Renal pelvis (tissue), 4 donors: ENCODE measurements around the gene DNAJB12. TPM values are rescaled to one million over a fixed set of nuclear protein-coding genes. Genes with fewer than 3 reads are reported as not detected.
"Not testable (repeated sequence)": the region's sequence is repeated elsewhere in the genome, so short reads cannot be mapped to it uniquely, and the experiment has no call there.

Experiments
- DNase-seq: peaks from one replicate; pipeline ENCODE4 v3.0.0-alpha.2; 2013
- polyA plus RNA-seq, 3 donors: library from polyadenylated mRNA; unstranded; fragments of 120-200 nt; gene quantifications; one replicate each; pipeline ENCODE4 v1.2.1, GENCODE V29; 2013; ENCODE audit not compliant: insufficient read length in 3 of 3

DNAJB12 gene
- polyA plus RNA-seq, 3 donors = 37.5 to 39.2 (median 38.2) TPM

- peak; percentile 98 for DNase-seq
These were observed 56.7 kb downstream of the DNAJB12 start for GRCh38 chr10:72297805-72298591.

GRCh38 chr10:72297281-72297804 is 57.4 kb downstream of the DNAJB12 start:
- no peak for DNase-seq

GRCh38 chr10:72296829-72297280 is 57.9 kb downstream of the DNAJB12 start:
- not testable (repeated sequence) for DNase-seq

GRCh38 chr10:72295330-72295910 is 59.3 kb downstream of the DNAJB12 start:
- DNase-seq = no peak

- DNase-seq = no peak
These were observed 62.5 kb downstream of the DNAJB12 start for GRCh38 chr10:72292223-72292691.

GRCh38 chr10:72291019-72291532 is 63.6 kb downstream of the DNAJB12 start:
- no peak for DNase-seq

- no peak for DNase-seq
These were observed 68.7 kb downstream of the DNAJB12 start for GRCh38 chr10:72285972-72286521.

GRCh38 chr10:72283131-72283530 is 71.6 kb downstream of the DNAJB12 start:
- DNase-seq = no peak

Other genes starting within 250 kb of the DNAJB12 start
- 100 to 1,000 TPM; 180 to 186 (median 183) TPM for gene ANAPC16, start 138.9 kb downstream of the DNAJB12 start, polyA plus RNA-seq
- gene ASCC1, start 138.6 kb downstream of the DNAJB12 start, polyA plus RNA-seq = 10 to 100 TPM; 38.5 to 57.4 (median 43.2) TPM
- gene DDIT4, start 81.0 kb downstream of the DNAJB12 start, polyA plus RNA-seq = 10 to 100 TPM; 51.4 to 75.0 (median 66.2) TPM